HEK293 (cell line): ENCODE measurements around the gene SMTNL2.
"Not testable (repeated sequence)": the region's sequence is repeated elsewhere in the genome, so short reads cannot be mapped to it uniquely, and the experiment has no call there.

ENCODE experiments used
- CTCF ChIP-seq: fragments of 450-650 bp; formaldehyde crosslinking; IDR thresholded peaks from 2 replicates; pipeline ENCODE4 v1.5.1; 2016; ENCODE audit warnings: missing biosample characterization, missing genetic modification characterization
- KLF17 ChIP-seq: fragments of 450-650 bp; formaldehyde crosslinking; IDR thresholded peaks from 2 replicates; pipeline ENCODE4 v1.5.1; 2016; ENCODE audit warnings: missing biosample characterization, missing genetic modification characterization
- SP2 ChIP-seq: fragments of 450-650 bp; formaldehyde crosslinking; IDR thresholded peaks from 2 replicates; pipeline ENCODE4 v1.5.1; 2016; ENCODE audit warnings: missing biosample characterization, missing genetic modification characterization
- SP3 ChIP-seq: fragments of 450-650 bp; formaldehyde crosslinking; IDR thresholded peaks from 2 replicates; pipeline ENCODE4 v1.5.1; 2016; ENCODE audit warnings: missing biosample characterization, missing genetic modification characterization
- ZNF530 ChIP-seq: fragments of 450-650 bp; formaldehyde crosslinking; IDR thresholded peaks from 2 replicates; pipeline ENCODE4 v1.5.1; 2016; ENCODE audit warnings: low read depth, missing biosample characterization, missing genetic modification characterization
- ZNF792 ChIP-seq: fragments of 450-650 bp; formaldehyde crosslinking; IDR thresholded peaks from 2 replicates; pipeline ENCODE4 v1.5.1; 2016; ENCODE audit warnings: missing biosample characterization, missing genetic modification characterization

- TF ChIP-seq SP2 (tag by site-specific recombination); ZNF792; KLF17 (tag by site-specific recombination); SP3 (tag by site-specific recombination); ZNF530 (tag by site-specific recombination): not testable (repeated sequence)
- TF ChIP-seq CTCF = peak; percentile 55; the same call in 1 of the 2 replicates
Measured at GRCh38 chr17:4639301-4640059, 55.2 kb downstream of the SMTNL2 start.
